Lower leg skin (tissue), 4 donors: ENCODE results near the gene TYW1B. TPM values are rescaled to one million over a fixed set of nuclear protein-coding genes. Genes with fewer than 3 reads are reported as not detected.
"Not testable (repeated sequence)": the region's sequence is repeated elsewhere in the genome, so short reads cannot be mapped to it uniquely, and the experiment has no call there.

Source experiments
- DNase-seq, 2 donors: peaks; one replicate each; pipeline ENCODE4 v3.0.0-alpha.2; 2019; ENCODE audit warnings: low spot score in 2 of 2
- H3K4me3 ChIP-seq: fragments of 200-600 bp; sonication (generic); 2 replicates; pipeline ENCODE4 v1.5.1; 2017; ENCODE audit warnings: mild to moderate bottlenecking, low read depth; ENCODE audit not compliant: poor library complexity, severe bottlenecking
- CTCF ChIP-seq, 3 donors: fragments of 450-650 bp; IDR thresholded peaks; one replicate each; pipeline ENCODE4 v1.5.1; 2016; ENCODE audit warnings: antibody characterized with exemption in 3 of 3, mild to moderate bottlenecking in 3 of 3, moderate library complexity in 2 of 3
- POLR2A ChIP-seq, 2 donors: fragments of 450-650 bp; IDR thresholded peaks; one replicate each; pipeline ENCODE4 v1.6.1; 2016 to 2017; ENCODE audit warnings: antibody characterized with exemption in 2 of 2, mild to moderate bottlenecking in 1 of 2, moderate library complexity in 1 of 2
- WGBS, 2 donors: methylation state at CpG; one replicate each; pipeline ENCODE4 v1.1.5; 2018; 5-methylcytosine and 5-hydroxymethylcytosine counted together
- intact Hi-C: fragments of 100-400 bp; cut with DNase I; formaldehyde crosslinking; loops from one replicate; pipeline ENCODE4 v1.15.0; 2023; ENCODE audit warnings: low total_unique reads
- microRNA-seq, 2 donors: library from miRNA; unstranded; fragments of <30 nt; microRNA quantifications; one replicate each; pipeline ENCODE4, GENCODE V29; 2016; ENCODE audit warnings: borderline replicate concordance in 2 of 2, borderline number of aligned reads in 1 of 2
- total RNA-seq, 4 donors: library from RNA; depleted of rRNA; stranded (reverse); fragments of >200 nt; gene quantifications; one replicate each; pipeline ENCODE4 v1.1.0, GENCODE V29; 2016

The TYW1B gene
- total RNA-seq, 4 donors from 2014 or later, result 3.7 to 5.3 (median 4.1) TPM

- WGBS, 2 donors, result 78 to 89% methylated on average over 10 of the region's 10 CpGs
- TF ChIP-seq CTCF (IDR thresholded peaks at IDR 0.05) (no peak), POLR2A (IDR thresholded peaks at IDR 0.05) (no peak)
- intact Hi-C loops, result no loop called here
- no peak overlapping the region for H3K4me3 ChIP-seq
- DNase-seq, result no peak
Observed at GRCh38 chr7:72538147-72538546, 289.9 kb downstream of the TYW1B start.

GRCh38 chr7:72536038-72536437, 292.0 kb downstream of the TYW1B start:
- H3K4me3 ChIP-seq, result not testable (repeated sequence)
- 31 to 38% methylated on average over 2 of the region's 2 CpGs for WGBS, 2 donors

GRCh38 chr7:72531048-72531447, 297.0 kb downstream of the TYW1B start:
- WGBS, 2 donors, result 82 to 90% methylated on average over 2 of the region's 3 CpGs
- DNase-seq, intact Hi-C loops, H3K4me3 ChIP-seq: not testable (repeated sequence)

More at GRCh38 chr7:72536038-72536437, 292.0 kb downstream of the TYW1B start:
- DNase-seq, intact Hi-C loops: not testable (repeated sequence)

Small RNAs within 50 kb of the gene (microRNA-seq; reads per million reads assigned to microRNA genes)
- gene MIR4650-2, result 0 reads per million in 2 donors

Other genes starting within 250 kb of the TYW1B start
- 10 to 100 TPM; 16.4 to 29.6 (median 18.6) TPM for gene POM121, start 96.9 kb upstream of the TYW1B start, total RNA-seq
- under 1 TPM in 3 of 4 donors, not detected in 1; 0.19 to 0.27 (median 0.25) TPM for gene TRIM74, start 141.3 kb upstream of the TYW1B start, total RNA-seq
- not detected for gene SPDYE8, start 201.6 kb upstream of the TYW1B start, total RNA-seq
- gene SPDYE11, start 229.7 kb upstream of the TYW1B start, total RNA-seq, result not detected